NCI-H774 (cell line): ENCODE results near the gene FUCA1.
"Not testable (repeated sequence)": the region's sequence is repeated elsewhere in the genome, so short reads cannot be mapped to it uniquely, and the experiment has no call there.

Source experiments
- DNase-seq: peaks from one replicate; lab custom pipeline; 2025; lab: John Stamatoyannopoulos, UW

Gene FUCA1

DNA sequence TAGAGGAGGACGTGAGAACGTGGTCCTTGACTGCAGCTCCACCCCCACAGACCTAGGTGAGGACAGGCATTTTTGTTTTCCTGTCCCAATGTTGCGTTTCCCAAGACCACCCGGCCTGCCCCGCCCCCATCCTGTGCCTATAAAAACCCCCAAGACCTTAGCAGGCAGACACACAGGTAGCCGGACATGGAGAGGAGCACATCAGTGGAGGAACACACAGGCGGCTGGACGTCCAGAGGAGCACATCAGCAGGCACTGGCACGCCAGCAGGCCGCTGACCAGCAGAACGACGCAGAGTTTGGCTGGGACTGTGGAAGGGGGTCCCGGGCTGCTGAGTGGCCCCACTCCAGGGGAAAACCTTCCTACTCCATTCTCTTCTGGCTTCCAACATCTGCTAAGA, 30.2 kb downstream of the FUCA1 start:
- no peak for DNase-seq

DNA sequence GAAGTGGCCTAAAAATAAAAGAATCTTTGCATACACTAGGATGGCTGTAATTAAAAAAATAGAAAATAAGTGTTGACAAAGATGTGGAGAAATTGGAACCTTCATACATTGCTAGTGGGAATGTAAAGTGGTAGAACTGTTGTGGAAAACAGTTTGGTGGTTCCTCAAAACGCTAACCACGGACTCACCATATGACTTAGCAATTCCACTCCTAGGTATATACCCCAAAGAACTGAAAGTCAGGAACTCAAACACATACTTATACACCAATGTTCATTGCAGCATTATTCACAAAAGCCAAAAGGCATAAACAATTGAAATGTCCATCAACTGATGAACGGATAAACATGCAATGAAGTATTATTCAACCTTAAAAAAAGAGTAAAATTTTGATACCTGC, 32.1 kb downstream of the FUCA1 start:
- no peak for DNase-seq

DNA sequence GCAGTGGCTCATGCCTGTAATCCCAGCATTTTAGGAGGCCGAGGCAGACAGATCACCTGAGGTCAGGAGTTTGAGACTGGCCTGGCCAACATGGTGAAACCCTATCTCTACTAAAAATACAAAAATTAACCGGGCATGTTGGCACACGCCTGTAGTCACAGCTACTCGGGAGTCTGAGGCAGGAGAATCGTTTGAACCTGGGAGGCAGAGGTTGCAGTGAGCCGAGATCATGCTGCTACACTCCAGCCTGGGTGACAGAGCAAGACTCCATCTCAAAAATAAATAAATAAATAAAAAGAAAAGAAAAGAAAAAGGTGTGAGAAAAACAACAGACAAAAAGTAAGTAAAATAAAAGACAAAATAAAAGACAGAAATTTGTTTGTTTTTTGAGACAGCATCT, 33.9 kb downstream of the FUCA1 start:
- not testable (repeated sequence) for DNase-seq

DNA sequence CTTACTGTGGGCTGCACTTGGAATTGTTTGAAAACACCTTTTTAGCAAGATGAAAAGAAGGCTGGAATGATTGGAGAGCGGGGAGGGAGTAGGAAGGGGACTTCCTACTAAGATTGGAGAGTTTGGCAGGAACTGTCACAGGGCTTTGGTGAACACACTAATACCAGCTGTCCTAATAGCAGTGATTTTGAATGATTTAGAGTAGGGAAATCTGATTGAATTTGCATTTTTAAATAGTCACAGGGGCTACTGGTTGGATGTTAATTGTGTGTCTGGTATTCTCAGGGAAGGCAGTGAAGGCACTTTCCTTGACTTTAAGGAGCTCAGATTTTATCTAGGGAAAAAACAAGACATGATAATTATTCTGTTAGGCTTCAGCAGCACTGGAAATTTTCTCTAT, 40.4 kb downstream of the FUCA1 start:
- DNase-seq, result no peak

DNA sequence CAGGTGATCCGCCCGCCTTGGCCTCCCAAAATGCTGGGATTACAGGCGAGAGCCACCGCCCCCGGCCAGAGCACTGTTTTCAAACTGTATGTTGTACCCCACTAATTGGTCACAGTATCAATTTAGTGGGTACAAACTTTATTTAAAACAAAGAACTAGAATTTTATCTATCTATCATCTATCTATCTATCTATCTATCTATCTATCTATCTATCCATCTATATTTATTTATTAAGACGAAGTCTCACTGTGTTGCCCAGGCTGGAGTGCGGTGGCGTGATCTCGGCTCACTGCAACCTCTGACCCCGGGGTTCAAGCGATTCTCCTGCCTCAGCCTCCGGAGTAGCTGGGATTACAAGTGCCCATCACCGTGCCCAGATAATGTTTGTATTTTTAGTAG, 41.5 kb downstream of the FUCA1 start:
- DNase-seq, result not testable (repeated sequence)

DNA sequence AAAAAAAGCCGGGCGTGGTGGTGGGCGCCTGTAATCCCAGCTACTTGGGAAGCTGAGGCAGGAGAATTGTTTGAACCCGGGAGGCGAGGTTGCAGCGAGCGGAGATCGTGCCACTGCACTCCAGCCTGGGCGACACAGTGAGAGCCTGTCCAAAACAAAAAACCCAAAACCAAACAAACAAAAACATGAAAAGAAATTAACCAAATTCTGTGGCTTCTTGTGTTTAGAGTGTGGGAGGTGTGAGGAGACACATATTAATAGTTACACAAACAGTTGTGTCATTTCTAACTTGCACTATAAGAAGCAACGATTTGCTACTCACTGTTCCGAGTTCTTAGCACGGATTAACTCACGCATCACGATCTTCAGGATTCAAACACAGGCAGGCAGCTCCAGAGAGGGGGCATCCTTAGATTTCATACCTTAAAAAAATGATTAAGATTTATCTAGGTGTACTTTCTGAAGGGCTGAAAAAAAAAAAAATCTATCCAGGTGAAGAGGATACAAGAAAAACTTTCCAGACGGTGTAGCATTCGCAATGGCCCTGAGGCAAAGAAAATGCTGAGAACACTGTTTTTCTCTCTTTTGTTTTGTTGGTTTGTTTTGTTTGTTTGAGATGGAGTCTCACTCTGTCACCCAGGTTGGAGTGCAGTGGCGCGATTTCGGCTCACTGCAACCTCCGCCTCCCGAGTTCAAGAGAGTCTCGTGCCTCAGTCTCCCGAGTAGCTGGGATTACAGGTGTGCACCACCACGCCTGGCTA, 42.1 kb downstream of the FUCA1 start:
- no peak for DNase-seq

DNA sequence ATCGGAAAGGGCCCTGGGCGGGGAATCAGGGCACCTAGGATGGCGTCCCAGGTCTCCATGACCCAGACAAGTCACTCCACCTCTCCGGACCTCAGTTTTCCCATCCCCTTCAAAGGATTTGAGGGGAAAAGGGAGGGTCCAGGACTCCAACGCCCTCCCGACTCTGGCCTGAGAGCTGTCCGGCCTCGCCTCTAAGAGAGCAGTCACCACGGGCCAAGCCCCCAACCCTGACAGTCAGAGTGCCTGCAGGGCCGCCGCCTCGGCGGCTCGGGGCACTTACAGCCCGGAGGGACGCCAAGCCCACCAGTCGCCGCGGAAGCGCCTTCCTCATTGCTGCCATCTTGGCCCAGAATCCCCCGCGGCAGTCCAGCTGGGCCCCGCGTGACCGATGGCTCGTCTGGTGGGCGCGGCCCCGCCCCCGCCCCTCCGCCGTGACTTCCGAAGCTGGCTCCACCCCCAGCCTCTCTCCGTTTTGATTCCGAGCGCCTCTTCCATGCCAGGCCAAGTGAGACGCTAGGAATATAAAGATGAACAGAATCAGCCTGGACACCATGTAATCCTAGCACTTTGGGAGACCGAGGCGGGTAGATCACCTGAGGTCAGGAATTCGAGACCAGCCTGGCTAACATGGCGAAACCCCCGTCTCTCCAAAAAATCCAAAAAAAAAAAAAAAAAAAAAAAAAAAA, 42.9 kb downstream of the FUCA1 start, which contains the start of gene HMGCL:
HMGCL (minus strand) TSS at position 354 of the 686 bp plus-strand sequence; CDS start at position 340, 14 bp downstream.
- DNase-seq, result peak; percentile 68

DNA sequence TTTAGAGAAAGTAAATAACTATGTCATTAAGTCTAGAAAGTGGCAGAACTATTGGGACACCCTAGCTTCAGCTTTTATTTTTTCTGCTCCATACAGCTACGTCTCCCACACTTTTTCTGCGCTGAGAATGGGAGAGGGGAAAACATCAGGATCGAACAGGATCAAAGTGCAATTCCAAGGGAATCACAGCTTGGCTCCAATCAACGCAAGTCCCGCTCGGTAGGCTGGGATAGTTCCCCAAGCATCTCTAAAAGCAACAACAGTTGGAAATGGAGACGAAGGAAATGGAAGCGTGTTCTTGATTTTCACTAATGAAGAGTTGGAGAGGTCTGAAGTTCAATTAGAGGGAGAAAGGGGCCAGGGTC, 43.4 kb downstream of the FUCA1 start:
- no peak for DNase-seq

DNA sequence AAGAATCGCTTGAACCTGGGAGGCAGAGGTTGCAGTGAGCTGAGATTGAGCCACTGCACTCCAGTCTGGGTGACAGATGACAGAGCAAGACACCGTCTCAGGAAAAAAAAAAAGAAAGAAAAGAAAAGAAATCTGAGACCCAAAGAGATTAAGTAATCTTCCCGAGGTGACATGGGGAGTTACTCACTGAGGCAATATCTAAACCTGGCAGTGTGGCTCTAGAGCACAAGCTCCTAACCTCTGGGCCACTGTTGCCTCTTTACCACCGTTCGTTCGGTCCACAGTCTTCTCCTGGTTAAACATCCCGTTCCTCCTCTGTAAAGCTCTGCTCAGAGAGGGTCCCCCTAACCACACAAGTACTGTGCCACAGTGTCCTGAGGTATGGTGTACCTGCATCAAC, 44.3 kb downstream of the FUCA1 start:
- DNase-seq, result no peak

DNA sequence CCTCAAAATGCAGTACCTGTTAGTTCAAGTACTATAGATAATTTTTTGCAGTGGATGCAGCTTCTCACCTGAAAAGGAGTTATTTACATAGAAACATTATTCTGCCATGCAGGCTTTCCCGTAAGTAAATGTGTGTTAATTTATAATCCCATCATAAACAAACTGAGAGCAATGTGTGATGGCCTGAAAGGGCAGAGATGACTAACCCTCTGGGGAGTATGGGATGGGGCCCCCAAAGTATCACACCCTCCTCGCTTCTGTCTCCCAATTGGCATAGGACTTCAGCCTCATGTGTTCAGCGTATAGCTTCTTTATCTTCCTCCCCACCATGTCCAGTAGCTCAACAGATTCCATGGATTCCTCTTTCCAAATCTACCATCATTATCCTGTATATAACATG, 50.5 kb downstream of the FUCA1 start:
- no peak for DNase-seq

DNA sequence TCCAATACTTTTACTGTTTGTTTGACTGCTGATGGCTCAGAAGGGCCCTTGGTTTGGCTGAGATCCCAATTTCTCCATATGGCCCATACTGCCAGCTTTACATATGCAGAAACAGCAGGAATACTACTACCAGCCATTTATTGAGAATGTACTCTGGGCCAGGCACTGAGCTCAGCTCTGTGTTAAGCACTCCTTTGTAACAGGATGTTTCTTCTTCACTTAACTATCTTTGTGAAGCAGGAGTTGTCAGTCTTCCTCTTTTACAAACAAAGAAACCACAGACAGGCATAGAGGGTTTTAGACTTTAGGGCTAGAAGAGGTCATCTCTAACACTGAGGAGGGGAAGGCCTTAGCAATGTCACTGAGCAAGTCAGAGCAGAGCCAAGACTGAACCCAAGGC, 51.2 kb downstream of the FUCA1 start:
- no peak for DNase-seq

DNA sequence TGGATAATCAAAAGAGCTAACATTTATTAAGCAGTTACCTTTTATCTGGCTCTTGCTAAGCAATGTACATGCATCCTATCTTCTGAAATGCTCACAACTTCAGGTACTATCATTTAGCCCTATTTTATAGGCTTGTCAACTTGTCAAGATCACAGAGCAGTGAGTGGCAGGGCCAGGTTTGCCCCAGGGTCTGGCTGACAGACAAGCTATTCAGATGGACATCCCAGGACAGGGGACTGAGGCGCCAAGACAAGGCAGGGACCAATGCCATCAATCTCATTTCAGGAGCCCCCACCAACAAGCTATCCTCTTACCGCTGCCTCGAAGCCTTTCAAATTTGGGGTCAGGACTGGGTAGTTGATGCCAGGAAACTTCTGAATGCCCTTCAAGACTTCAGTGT, 51.7 kb downstream of the FUCA1 start:
- no peak for DNase-seq

DNA sequence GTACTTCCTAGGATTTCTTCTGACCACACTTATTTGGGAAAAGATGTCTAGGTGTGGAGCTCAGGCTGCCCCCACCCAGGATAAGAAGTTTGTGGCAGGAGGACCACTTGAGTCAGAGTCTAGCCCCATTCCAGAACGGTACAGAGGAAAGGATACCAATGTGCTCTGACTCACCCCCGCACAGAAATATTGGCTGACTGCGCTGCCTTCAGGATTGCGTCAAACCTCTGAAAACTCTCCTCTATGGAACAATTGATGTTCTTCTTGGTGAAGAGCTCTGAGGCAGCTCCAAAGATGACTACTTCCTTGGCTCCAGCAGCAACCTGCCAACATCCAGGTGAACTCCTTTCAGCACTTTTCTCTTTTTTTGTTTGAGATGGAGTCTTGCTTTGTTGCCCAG, 54.1 kb downstream of the FUCA1 start:
- no peak for DNase-seq

DNA sequence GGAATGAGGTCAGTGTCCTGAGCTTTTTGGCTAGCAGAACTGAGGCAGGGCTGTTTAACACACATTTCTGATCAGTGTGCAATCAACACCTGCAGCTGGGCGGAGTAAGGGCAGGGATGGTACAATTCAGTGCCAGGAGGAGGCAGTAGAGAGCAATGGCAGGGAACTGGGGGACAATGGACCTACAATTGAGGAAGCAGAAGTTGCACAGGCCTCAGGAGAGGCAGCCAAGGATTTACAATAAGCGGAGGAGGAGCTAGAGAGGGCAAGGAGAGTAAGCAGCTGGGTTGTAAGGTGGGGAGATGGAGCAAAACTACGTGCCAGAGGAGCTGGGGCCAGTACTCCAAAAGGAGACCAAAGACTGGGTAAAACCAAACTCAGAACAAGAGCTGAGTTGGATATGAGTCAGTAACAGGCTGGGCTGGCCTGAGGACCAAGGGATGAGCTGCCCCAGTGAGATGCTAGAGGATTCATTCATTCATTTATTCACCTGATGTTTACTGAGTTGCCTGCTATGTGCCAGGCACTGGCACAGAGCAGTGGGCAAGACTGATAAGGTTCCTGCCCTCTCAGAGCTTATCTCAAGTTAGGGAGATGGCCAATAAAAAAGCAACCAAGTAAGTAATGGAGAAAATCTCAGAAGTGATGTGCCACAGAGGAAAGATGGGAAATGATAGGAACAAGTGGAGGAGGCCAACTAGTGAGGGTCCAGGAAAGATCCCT, 57.1 kb downstream of the FUCA1 start:
- no peak for DNase-seq

DNA sequence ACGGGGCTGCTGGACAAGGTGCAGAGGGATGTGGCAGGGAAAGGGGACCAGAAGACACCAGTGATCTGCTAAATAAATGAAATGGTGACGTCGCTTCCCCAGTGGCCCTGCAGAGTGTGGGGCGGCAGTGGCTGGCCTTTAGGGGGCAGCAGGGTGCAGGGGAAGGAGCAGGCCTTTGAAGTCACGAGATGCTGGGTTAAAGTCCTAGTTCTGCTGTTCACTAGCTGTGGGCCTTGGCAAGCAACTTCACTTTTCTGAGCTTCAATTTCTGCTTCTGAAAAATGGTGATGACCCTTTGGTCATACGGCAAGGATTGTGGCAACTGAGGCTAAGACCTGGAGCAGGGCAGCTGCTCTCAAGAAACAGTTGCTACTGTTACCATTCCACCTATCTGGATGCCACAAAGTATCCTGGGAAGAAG, 58.3 kb downstream of the FUCA1 start:
- no peak for DNase-seq

DNA sequence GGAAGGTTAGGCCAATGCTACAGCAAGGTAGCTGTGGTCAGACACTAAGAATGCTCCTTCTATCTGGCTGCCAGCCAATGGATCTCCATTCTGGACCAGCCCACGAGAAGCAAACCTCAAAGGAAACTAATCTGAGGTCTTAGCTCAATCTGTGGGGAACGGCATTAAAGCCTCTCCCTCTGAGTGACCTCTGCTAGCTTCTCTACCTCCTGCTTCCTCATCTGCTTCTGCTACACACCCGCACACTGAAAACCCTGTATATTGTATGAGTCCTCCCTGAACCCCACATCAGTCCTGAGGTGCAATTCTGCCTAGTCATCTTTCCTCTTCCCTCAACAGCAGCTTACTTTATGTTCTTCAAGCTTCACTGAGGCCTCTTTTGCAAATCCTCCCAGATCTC, 60.6 kb downstream of the FUCA1 start:
- DNase-seq, result no peak

DNA sequence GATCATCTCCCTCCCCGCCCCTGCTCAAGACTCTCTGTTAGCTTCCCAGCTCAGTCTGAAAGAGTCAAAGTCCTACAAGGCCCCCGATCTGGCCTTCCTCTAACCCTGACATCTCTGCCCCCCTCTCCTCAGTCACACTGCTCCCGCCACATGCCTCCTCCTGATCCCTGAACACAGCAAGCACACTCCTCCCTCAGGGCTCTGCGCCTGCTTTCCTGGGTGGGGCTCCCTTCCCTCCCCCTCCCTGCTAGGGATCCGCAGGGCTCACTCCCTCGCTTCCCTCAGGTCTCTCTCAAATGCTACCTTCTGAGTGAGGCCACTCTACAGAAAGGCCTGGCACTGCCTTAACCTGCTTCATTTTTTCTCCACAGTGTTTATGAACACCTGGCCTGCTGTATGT, 61.8 kb downstream of the FUCA1 start:
- DNase-seq, result no peak

DNA sequence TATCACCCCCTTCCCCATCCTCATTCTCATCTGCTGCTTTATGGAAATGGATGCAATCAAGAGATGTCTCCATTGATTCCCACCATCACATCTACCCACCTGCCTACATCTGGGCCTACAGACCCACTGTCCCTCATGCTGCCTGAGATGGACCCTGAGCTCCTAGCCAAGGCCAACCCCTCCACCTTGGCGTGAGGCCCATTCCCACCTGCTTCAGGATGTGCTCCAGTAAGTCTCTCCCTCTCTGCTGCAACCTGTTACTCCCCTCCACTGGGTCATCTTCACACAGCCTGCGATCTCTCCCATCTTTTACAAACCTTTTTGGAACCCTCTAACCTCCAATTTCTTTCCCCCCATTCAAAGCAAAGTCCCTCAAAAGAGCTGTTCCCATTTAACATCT, 63.1 kb downstream of the FUCA1 start:
- DNase-seq, result no peak

DNA sequence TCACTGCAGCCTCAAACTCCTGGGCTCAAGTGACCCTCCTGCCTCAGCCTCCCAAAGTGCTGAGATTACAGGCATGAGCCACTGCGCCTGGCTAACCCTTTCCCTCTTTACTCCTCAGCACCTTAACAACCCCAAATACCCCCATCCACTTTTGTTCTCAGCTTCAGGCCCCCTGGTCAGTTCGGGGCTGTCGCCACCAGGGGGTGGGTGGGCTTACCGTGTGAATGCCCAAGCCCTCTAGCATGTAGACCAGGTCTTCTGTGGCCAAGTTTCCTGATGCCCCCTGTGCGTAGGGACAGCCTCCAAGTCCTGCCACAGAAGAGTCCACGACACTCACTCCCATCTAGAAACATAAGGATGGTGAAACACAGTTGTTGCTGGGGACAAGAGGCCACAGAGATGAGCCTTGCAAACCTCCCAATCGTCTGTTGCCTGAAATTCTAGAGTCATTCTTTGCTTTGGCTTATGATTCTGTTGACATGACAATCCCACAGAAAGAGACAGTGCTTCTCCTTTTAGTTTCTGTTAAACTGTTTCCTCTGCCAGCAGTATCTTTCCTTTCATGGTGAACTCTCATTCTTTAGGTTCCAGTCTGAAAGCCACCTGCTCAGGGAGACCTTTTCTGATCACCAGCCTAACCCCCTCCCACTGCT, 63.8 kb downstream of the FUCA1 start:
- DNase-seq, result no peak

DNA sequence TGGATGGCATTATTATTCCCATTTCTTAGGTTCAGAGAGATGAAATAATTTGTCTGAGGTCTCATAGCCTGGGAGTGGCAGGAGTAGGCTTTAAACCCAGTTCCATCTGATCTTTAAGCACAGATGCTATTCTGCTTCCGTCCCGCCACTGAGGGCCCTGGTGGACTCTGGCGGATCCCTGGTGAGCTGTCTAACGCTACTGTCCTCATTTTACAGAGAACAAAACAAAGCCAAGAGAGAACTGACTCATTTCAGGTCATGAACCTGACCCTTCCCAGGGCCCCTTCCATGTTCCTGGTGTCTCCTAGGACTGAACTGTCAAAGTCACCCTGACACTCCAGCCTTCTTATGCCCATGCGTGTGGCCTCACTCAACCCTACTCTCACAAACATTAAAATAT, 64.4 kb downstream of the FUCA1 start:
- DNase-seq, result no peak

DNA sequence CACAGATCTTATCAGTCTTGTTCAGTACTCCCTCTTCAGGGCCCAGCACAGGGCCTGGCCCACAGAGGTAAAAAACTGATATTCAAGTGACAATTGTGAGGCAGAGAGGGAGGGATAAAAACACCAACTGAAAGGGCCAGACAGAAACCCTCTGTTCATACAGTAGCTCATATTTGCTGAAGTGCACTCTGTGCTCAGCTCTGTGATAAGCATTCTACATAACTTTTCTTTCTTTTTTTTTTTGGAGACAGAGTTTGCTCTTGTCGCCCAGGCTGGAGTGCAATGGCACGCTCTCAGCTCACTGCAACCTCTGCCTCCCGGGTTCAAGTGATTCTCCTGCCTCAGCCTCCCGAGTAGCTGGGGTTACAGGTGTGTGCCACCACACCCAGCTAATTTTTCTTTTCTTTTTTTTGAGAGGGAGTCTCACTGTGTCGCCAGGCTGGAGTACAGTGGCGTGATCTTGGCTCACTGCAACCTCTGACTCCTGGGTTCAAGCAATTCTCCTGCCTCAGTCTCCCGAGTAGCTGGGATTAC, 65.2 kb downstream of the FUCA1 start:
- DNase-seq, result not testable (repeated sequence)

DNA sequence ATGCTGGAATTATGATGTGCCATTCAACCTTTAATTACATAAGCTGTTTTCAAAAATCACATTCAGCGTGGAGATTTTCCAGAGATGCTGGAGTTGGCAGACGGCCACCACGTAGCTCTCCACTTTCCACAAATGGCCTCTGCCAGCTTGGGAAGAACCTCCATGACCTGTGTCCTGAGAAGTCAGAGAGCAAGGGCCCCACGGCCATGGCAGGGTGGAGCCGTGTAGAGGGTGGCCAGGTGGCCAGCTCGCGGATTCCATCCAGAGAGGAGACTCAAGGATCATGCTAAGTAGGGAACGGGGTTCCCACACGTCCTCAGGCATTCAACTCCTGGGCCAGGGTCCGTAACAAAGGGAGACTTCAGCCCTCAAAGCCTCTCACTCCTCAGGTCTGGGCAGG, 66.2 kb downstream of the FUCA1 start:
- no peak for DNase-seq
